Gastroesophageal sphincter (tissue), 4 donors: ENCODE results near the gene CYSLTR2. TPM values are rescaled to one million over a fixed set of nuclear protein-coding genes. Genes with fewer than 3 reads are reported as not detected.

ENCODE experiments used
- ATAC-seq: fragments of 150-250 bp; one replicate; pipeline ENCODE4 v1.9.1; 2016; ENCODE audit warnings: mild to moderate bottlenecking, moderate library complexity
- H3K27ac ChIP-seq, 4 donors: fragments of 200-600 bp; sonication (generic) in 3 of 4; 1 replicate in 3 of 4; 2 replicates in 1 of 4; pipeline ENCODE4 v1.5.1; 2016 to 2019
- H3K27me3 ChIP-seq: fragments of 200-600 bp; sonication (generic); one replicate; pipeline ENCODE4 v1.5.1; 2019
- H3K36me3 ChIP-seq, 2 donors: fragments of 200-600 bp; sonication (generic); one replicate each; pipeline ENCODE4 v1.5.1; 2019; ENCODE audit warnings: control low read depth in 1 of 2
- H3K4me1 ChIP-seq, 3 donors: fragments of 200-600 bp; sonication (generic); 1 replicate in 2 of 3; 2 replicates in 1 of 3; pipeline ENCODE4 v1.5.1; 2016 to 2019; ENCODE audit warnings: control low read depth in 2 of 3
- H3K4me3 ChIP-seq, 2 donors: fragments of 200-600 bp; sonication (generic); one replicate each; pipeline ENCODE4 v1.5.1; 2019; ENCODE audit warnings: mild to moderate bottlenecking in 1 of 2, moderate library complexity in 1 of 2
- H3K9me3 ChIP-seq, 3 donors: fragments of 200-600 bp; sonication (generic); one replicate each; pipeline ENCODE4 v1.5.1; 2017 to 2019; ENCODE audit warnings: control low read depth in 2 of 3
- CTCF ChIP-seq, 4 experiments: fragments of 200-600 bp in 2 of 4; fragments of 450-650 bp in 2 of 4; sonication (generic) in 1 of 4; IDR thresholded peaks; one replicate each; pipeline ENCODE4 v1.5.1; 2017 to 2019; ENCODE audit warnings: antibody characterized with exemption in 4 of 4, mild to moderate bottlenecking in 2 of 4, moderate library complexity in 2 of 4
- EP300 ChIP-seq: sonication (generic); formaldehyde crosslinking; IDR thresholded peaks from one replicate; pipeline ENCODE4 v1.6.1; 2017; ENCODE audit warnings: antibody characterized with exemption, mild to moderate bottlenecking
- POLR2A ChIP-seq, 2 donors: fragments of 450-650 bp; IDR thresholded peaks; one replicate each; pipeline ENCODE4 v1.6.1; 2017; ENCODE audit warnings: antibody characterized with exemption in 2 of 2, mild to moderate bottlenecking in 2 of 2, moderate library complexity in 1 of 2
- POLR2AphosphoS5 ChIP-seq: sonication (generic); formaldehyde crosslinking; IDR thresholded peaks from one replicate; pipeline ENCODE4 v1.6.1; 2017; ENCODE audit warnings: antibody characterized with exemption
- WGBS, 2 donors: methylation state at CpG; one replicate each; pipeline ENCODE4 v1.1.5; 2018; ENCODE audit warnings: low coverage in 1 of 2; 5-methylcytosine and 5-hydroxymethylcytosine counted together
- total RNA-seq, 4 donors: library from RNA; depleted of rRNA; stranded (reverse); fragments of >200 nt; gene quantifications; one replicate each; pipeline ENCODE4 v1.1.0, GENCODE V29; 2016

CYSLTR2 gene
- total RNA-seq, 4 donors from 2014 or later = 0.16 to 2.2 (median 0.30) TPM

- H3K4me1 ChIP-seq = peaks cover 0 to 9% (median 0%) of the 10 kb centered on the region in 3 donors
- no peaks in the 10 kb centered on the region for H3K36me3 ChIP-seq
- no peaks in the 10 kb centered on the region for H3K9me3 ChIP-seq
- no peak overlapping the region for H3K27ac ChIP-seq
- no peaks in the 10 kb centered on the region for H3K27me3 ChIP-seq
- TF ChIP-seq POLR2A (IDR thresholded peaks at IDR 0.05) = no peak
- no peak for TF ChIP-seq POLR2AphosphoS5
- TF ChIP-seq CTCF (IDR thresholded peaks at IDR 0.05) = no peak
- no peak for TF ChIP-seq EP300
- 30 to 40% methylated on average over 1 of the region's 1 CpG for WGBS, 2 donors
- no peak overlapping the region for H3K4me3 ChIP-seq
- ATAC-seq = no peak
Measured at GRCh38 chr13:48654511-48654910, 782 bp downstream of the CYSLTR2 start.

GRCh38 chr13:48655291-48655690 is 1.6 kb downstream of the CYSLTR2 start:
- Histone ChIP-seq H3K27me3 (no peaks in the 10 kb centered on the region), H3K36me3 (no peaks in the 10 kb centered on the region), H3K4me1 (peaks cover 0 to 13% (median 0%) of the 10 kb centered on the region in 3 donors), H3K27ac (no peak overlapping the region), H3K9me3 (no peaks in the 10 kb centered on the region), H3K4me3 (no peak overlapping the region)
- 83 to 100% methylated on average over 1 to 3 of the region's 4 CpGs for WGBS, 2 donors
- ATAC-seq = no peak
- TF ChIP-seq POLR2AphosphoS5 (no peak), CTCF (IDR thresholded peaks at IDR 0.05) (no peak), EP300 (no peak), POLR2A (IDR thresholded peaks at IDR 0.05) (no peak)

- 77 to 100% methylated on average over 1 to 3 of the region's 3 CpGs for WGBS, 2 donors
- Histone ChIP-seq H3K4me1 (peaks cover 0 to 23% (median 0%) of the 10 kb centered on the region in 3 donors), H3K4me3 (no peak overlapping the region), H3K27ac (no peak overlapping the region), H3K36me3 (no peaks in the 10 kb centered on the region), H3K27me3 (no peaks in the 10 kb centered on the region), H3K9me3 (no peaks in the 10 kb centered on the region)
- ATAC-seq = no peak
- TF ChIP-seq POLR2AphosphoS5 (no peak), CTCF (IDR thresholded peaks at IDR 0.05) (no peak), POLR2A (IDR thresholded peaks at IDR 0.05) (no peak)
Measured at GRCh38 chr13:48656608-48657007, 2.9 kb downstream of the CYSLTR2 start.

- H3K36me3 ChIP-seq = no peaks in the 10 kb centered on the region
- 11 to 28% methylated on average over 3 of the region's 4 CpGs for WGBS, 2 donors
- peaks cover 0 to 3% (median 0%) of the 10 kb centered on the region in 3 donors for H3K9me3 ChIP-seq
- H3K27me3 ChIP-seq = no peaks in the 10 kb centered on the region
- peak; percentile 55 for ATAC-seq
- TF ChIP-seq EP300 = no peak
- H3K4me1 ChIP-seq = peaks cover 0 to 14% (median 0%) of the 10 kb centered on the region in 3 donors
- peak overlapping the region in 3 of 4 donors; percentile 46 to 58 (median 50) for H3K27ac ChIP-seq
- no peak overlapping the region for H3K4me3 ChIP-seq
Measured at GRCh38 chr13:48660361-48661076, 6.8 kb downstream of the CYSLTR2 start.

- ATAC-seq = no peak
- Histone ChIP-seq H3K4me1 (peaks cover 0 to 14% (median 0%) of the 10 kb centered on the region in 3 donors), H3K27ac (peak overlapping the region in 2 of 4 donors; percentile 16 to 46), H3K4me3 (no peak overlapping the region), H3K27me3 (no peaks in the 10 kb centered on the region), H3K9me3 (peaks cover 0 to 9% (median 0%) of the 10 kb centered on the region in 3 donors), H3K36me3 (no peaks in the 10 kb centered on the region)
- WGBS, 2 donors = 72 to 73% methylated on average over 3 to 5 of the region's 5 CpGs
- TF ChIP-seq POLR2AphosphoS5 = no peak
- TF ChIP-seq CTCF (IDR thresholded peaks at IDR 0.05) = no peak
- no peak for TF ChIP-seq POLR2A (IDR thresholded peaks at IDR 0.05)
- no peak for TF ChIP-seq EP300
Measured at GRCh38 chr13:48661107-48661506, 7.4 kb downstream of the CYSLTR2 start.
